Common myeloid progenitor, CD34-positive (primary cell): ENCODE results near the gene PODXL2.
"Not testable (repeated sequence)": the region's sequence is repeated elsewhere in the genome, so short reads cannot be mapped to it uniquely, and the experiment has no call there.

Experiments
- CTCF ChIA-PET: fragments of 350-600 bp; sonication (Branson Sonifier 250); formaldehyde crosslinking; loops from one replicate; lab custom pipeline; 2021; ENCODE audit warnings: antibody characterized with exemption; lab: Charles Lee
- POLR2A ChIA-PET: fragments of 350-600 bp; sonication (Branson Sonifier 250); formaldehyde crosslinking; loops from one replicate; lab custom pipeline; 2021; ENCODE audit warnings: antibody characterized with exemption; lab: Charles Lee
- DNase-seq, 3 donors: peaks; one replicate each; pipeline versions ENCODE4 v3.0.0 to v3.0.0-alpha.2; 2013
- H3K27ac ChIP-seq, 2 experiments: 1 replicate in 1 of 2; 2 replicates in 1 of 2; pipeline ENCODE4 v1.7.0; 2013; ENCODE audit warnings: inconsistent platforms in 2 of 2, low read length in 2 of 2, mild to moderate bottlenecking in 2 of 2, low read depth in 1 of 2, moderate library complexity in 1 of 2; ENCODE audit not compliant: severe bottlenecking in 2 of 2, insufficient read depth in 1 of 2, poor library complexity in 1 of 2
- H3K27me3 ChIP-seq, 5 experiments: replicated peaks in 2 of 5; 1 replicate in 3 of 5; 2 replicates in 2 of 5; pipeline versions ENCODE4 v1.6.1 to v1.7.0; 2013; ENCODE audit warnings: low read length in 4 of 5, mild to moderate bottlenecking in 2 of 5, moderate library complexity in 2 of 5, inconsistent platforms in 1 of 5; ENCODE audit not compliant: insufficient read depth in 5 of 5, control insufficient read depth in 4 of 5
- H3K36me3 ChIP-seq, 4 experiments: 1 replicate in 2 of 4; 2 replicates in 2 of 4; pipeline versions ENCODE4 v1.6.1 to v1.7.0; 2013; ENCODE audit warnings: low read length in 3 of 4, control low read depth in 1 of 4, mild to moderate bottlenecking in 1 of 4; ENCODE audit not compliant: control insufficient read depth in 4 of 4, insufficient read depth in 4 of 4
- H3K4me1 ChIP-seq, 4 experiments: 1 replicate in 3 of 4; 2 replicates in 1 of 4; pipeline versions ENCODE4 v1.6.1 to v1.7.1; 2013; ENCODE audit warnings: low read length in 3 of 4, mild to moderate bottlenecking in 3 of 4, control low read depth in 1 of 4, inconsistent platforms in 1 of 4, moderate library complexity in 1 of 4; ENCODE audit not compliant: control insufficient read depth in 4 of 4, insufficient read depth in 4 of 4; ENCODE audit errors: control extremely low read depth in 1 of 4
- H3K4me3 ChIP-seq, 7 experiments: 1 replicate in 4 of 7; 2 replicates in 3 of 7; pipeline versions ENCODE4 v1.5.1 to v1.7.0; 2013; ENCODE audit warnings: mild to moderate bottlenecking in 7 of 7, low read length in 6 of 7, moderate library complexity in 6 of 7, inconsistent platforms in 2 of 7, low read depth in 2 of 7, control low read depth in 1 of 7; ENCODE audit not compliant: insufficient read depth in 4 of 7, control insufficient read depth in 1 of 7; ENCODE audit errors: extremely low read depth in 1 of 7
- H3K9me3 ChIP-seq, 5 experiments: 1 replicate in 4 of 5; 2 replicates in 1 of 5; pipeline versions ENCODE4 v1.6.1 to v1.7.1; 2013; ENCODE audit warnings: low read length in 4 of 5, mild to moderate bottlenecking in 2 of 5, inconsistent platforms in 1 of 5, low read depth in 1 of 5, moderate library complexity in 1 of 5; ENCODE audit not compliant: control insufficient read depth in 4 of 5, insufficient read depth in 2 of 5; ENCODE audit errors: control extremely low read depth in 1 of 5
- WGBS: methylation state at CpG from one replicate; pipeline ENCODE4 v1.1.5; 2013; ENCODE audit not compliant: insufficient coverage; 5-methylcytosine and 5-hydroxymethylcytosine counted together

The PODXL2 gene

GRCh38 chr3:127678611-127679533, 49.9 kb downstream of the PODXL2 start:
- peaks cover 0 to 16% (median 12%) of the 10 kb centered on the region in 4 experiments for H3K4me1 ChIP-seq
- DNase-seq = no peak
- ChIA-PET CTCF (interaction anchor here (0.6 to 1.4 kb wide), 6 partner anchors 12 to 153 kb away, joined by 3 to 5 read pairs (median 3); no protein-coding TSS in a partner anchor), POLR2A (no interaction called here)
- WGBS = 96% methylated on average over 11 of the region's 12 CpGs
- H3K9me3 ChIP-seq = no peaks in the 10 kb centered on the region
- H3K27ac ChIP-seq = no peak overlapping the region
- peaks cover 0 to 51% (median 12%) of the 10 kb centered on the region in 4 experiments for H3K36me3 ChIP-seq
- H3K27me3 ChIP-seq = no peaks in the 10 kb centered on the region
- no peak overlapping the region for H3K4me3 ChIP-seq

- CTCF ChIA-PET = interaction anchor here (0.6 to 1.4 kb wide), 8 partner anchors 11 to 152 kb away, joined by 3 to 5 read pairs (median 3); no protein-coding TSS in a partner anchor
- Histone ChIP-seq H3K4me3 (no peak overlapping the region), H3K4me1 (peaks cover 0 to 17% (median 9%) of the 10 kb centered on the region in 4 experiments), H3K27ac (no peak overlapping the region), H3K27me3 (no peaks in the 10 kb centered on the region), H3K36me3 (peaks cover 0 to 49% (median 12%) of the 10 kb centered on the region in 4 experiments), H3K9me3 (no peaks in the 10 kb centered on the region)
- DNase-seq = no peak
- 95% methylated on average over 11 of the region's 21 CpGs for WGBS
- POLR2A ChIA-PET = no interaction called here
These were observed 50.7 kb downstream of the PODXL2 start for GRCh38 chr3:127679534-127680145.

GRCh38 chr3:127680146-127680661, 51.2 kb downstream of the PODXL2 start:
- ChIA-PET CTCF (interaction anchor here (0.6 to 1.3 kb wide), 6 partner anchors 12 to 280 kb away, joined by 3 read pairs; no protein-coding TSS in a partner anchor), POLR2A (no interaction called here)
- H3K27ac ChIP-seq = no peak overlapping the region
- no peaks in the 10 kb centered on the region for H3K27me3 ChIP-seq
- peaks cover 0 to 46% (median 10%) of the 10 kb centered on the region in 4 experiments for H3K36me3 ChIP-seq
- DNase-seq = no peak
- peaks cover 0 to 17% (median 9%) of the 10 kb centered on the region in 4 experiments for H3K4me1 ChIP-seq
- WGBS = 98% methylated on average over 21 of the region's 21 CpGs
- H3K4me3 ChIP-seq = no peak overlapping the region
- H3K9me3 ChIP-seq = no peaks in the 10 kb centered on the region

- CTCF ChIA-PET = interaction anchor here (0.7 kb wide), 1 partner anchor 279 kb away, joined by 3 read pairs; no protein-coding TSS in a partner anchor
- WGBS = no CpG with 5 or more reads among the region's 1 CpG
- Histone ChIP-seq H3K27me3 (no peaks in the 10 kb centered on the region), H3K4me3 (no peak overlapping the region), H3K36me3 (peaks cover 0 to 43% (median 10%) of the 10 kb centered on the region in 4 experiments), H3K4me1 (peaks cover 0 to 17% (median 9%) of the 10 kb centered on the region in 4 experiments), H3K9me3 (no peaks in the 10 kb centered on the region), H3K27ac (no peak overlapping the region)
- POLR2A ChIA-PET = interaction anchor here (0.5 kb wide), 1 partner anchor 321 kb away, joined by 3 read pairs; no protein-coding TSS in a partner anchor
- no peak for DNase-seq
These were observed 51.8 kb downstream of the PODXL2 start for GRCh38 chr3:127680798-127681221.

- H3K4me3 ChIP-seq, H3K27ac ChIP-seq, DNase-seq, POLR2A ChIA-PET, H3K27me3 ChIP-seq, H3K9me3 ChIP-seq: not testable (repeated sequence)
- CTCF ChIA-PET = interaction anchor here (0.5 to 1.0 kb wide), 3 partner anchors 29 to 1048 kb away, joined by 3 read pairs; no protein-coding TSS in a partner anchor
- WGBS = 96% methylated on average over 4 of the region's 6 CpGs
- Histone ChIP-seq H3K36me3 (peaks cover 0 to 30% (median 6%) of the 10 kb centered on the region in 4 experiments), H3K4me1 (peaks cover 0 to 15% (median 9%) of the 10 kb centered on the region in 4 experiments)
These were observed 53.2 kb downstream of the PODXL2 start for GRCh38 chr3:127682175-127682554.

- Histone ChIP-seq H3K4me3 (no peak overlapping the region), H3K9me3 (no peaks in the 10 kb centered on the region), H3K4me1 (peaks cover 0 to 14% (median 9%) of the 10 kb centered on the region in 4 experiments), H3K36me3 (peaks cover 0 to 26% (median 5%) of the 10 kb centered on the region in 4 experiments), H3K27me3 (no peaks in the 10 kb centered on the region), H3K27ac (no peak overlapping the region)
- WGBS = 100% methylated on average over 2 of the region's 8 CpGs
- DNase-seq = no peak
- ChIA-PET POLR2A (no interaction called here), CTCF (interaction anchor here (0.7 kb wide), 2 partner anchors 149 to 1048 kb away, joined by 3 read pairs; no protein-coding TSS in a partner anchor)
These were observed 53.6 kb downstream of the PODXL2 start for GRCh38 chr3:127682561-127682960.
